Activated gamma-delta T cell treated with Interleukin-2 at 50 U/mL for 16 hours (primary cell): ENCODE measurements around the gene MFAP4.
"Not testable (repeated sequence)": the region's sequence is repeated elsewhere in the genome, so short reads cannot be mapped to it uniquely, and the experiment has no call there.

ENCODE experiments used
- DNase-seq: peaks from one replicate; pipeline ENCODE4 v3.0.0-alpha.2; 2020

Gene MFAP4

DNA sequence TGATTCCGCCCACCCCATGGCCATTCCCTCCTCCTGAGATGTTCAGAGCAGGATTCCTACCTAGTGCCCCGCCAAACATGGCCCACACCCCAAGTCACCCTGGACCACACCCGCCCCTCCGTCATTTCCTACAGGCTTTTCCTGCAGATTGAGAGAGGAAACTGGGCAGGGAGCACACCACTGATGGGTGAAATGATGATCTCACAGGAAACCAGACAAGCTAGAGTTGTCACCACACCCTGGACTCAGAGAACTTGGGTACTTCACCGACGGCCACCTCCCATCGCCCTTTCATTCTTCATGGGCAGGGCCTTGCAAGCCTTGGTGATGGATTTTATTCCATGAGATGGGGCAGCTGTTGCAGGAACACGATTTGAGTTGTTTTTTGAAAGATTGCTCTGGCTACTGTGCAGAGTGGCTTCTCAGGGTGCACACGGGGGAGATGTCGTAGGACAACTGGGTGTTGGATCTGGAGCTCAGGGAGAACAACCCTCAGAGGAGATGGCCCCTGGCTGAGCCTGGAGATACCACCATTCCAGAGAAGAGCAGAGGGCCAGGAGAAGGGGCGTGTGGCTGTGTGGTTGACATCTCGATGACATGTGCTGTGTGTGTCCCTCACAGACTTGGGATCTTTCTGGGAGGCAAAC is 17.0 kb downstream of the MFAP4 start:
- DNase-seq = no peak

DNA sequence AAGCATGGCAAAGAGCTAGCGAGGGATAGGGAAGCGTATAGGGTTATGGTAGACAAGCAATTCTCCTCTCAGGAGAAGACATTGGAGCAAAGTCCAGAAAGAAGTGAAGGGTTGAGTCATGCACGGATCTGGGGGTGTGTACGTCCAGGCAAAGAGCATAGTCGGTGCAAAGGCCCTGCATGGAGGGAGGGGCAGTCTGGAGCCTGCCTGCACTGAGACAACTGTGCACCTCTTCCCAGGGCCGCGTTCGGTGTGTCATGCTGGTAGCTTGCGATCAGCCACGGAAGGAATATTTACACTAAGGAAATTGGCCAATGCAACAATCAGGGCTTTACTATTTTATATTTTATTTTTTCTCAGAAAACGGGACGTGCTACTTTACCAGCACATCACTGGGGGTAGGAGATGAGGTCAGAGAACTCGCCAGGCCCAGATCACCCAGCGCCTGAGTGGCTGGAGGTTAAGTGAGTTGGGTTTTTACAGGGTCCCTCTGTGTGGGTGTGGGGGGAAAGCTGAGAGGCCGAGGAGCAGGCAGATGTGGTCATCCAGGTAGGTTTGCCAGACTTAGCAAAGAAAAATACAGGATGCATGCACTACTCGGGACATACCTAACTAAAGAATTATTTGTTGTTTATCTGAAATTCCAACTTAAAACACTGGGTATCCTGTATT is 17.7 kb downstream of the MFAP4 start:
- no peak for DNase-seq

DNA sequence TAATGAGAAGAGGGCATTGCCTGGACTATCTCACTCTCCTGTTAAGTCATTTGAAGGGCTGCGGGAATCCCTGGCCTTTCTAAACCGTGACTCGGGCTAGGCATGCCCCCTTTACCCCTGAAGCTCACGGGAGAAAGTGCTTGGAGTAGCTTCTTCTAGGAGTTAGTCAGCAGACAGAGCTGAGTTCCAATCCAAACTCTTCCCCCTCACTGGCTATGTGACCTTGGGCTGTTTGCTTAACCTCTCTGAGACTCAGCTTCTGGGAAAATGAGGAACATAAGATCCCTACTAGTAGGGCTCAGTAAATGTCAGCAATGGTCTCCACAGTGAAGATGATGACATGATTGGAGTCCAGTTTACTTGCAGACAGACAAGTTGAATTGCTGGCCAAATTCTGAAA is 18.8 kb downstream of the MFAP4 start:
- no peak for DNase-seq

DNA sequence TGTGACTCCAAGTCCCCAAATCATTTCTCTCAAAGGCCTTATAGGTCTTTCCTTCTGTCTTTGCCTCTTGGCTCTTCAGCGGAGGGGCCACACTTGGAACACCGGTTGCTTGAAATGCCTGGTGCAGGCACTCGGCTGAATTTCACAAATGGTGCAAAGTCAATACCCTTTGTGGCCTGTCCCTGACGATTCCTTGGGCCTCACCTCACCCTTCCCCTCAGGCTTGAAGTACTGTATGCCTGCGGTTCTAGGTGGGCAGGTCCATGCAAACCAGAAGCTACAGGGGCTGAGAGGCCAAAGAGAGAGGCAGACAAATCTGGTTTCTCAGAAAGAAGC is 20.4 kb downstream of the MFAP4 start:
- DNase-seq = no peak

DNA sequence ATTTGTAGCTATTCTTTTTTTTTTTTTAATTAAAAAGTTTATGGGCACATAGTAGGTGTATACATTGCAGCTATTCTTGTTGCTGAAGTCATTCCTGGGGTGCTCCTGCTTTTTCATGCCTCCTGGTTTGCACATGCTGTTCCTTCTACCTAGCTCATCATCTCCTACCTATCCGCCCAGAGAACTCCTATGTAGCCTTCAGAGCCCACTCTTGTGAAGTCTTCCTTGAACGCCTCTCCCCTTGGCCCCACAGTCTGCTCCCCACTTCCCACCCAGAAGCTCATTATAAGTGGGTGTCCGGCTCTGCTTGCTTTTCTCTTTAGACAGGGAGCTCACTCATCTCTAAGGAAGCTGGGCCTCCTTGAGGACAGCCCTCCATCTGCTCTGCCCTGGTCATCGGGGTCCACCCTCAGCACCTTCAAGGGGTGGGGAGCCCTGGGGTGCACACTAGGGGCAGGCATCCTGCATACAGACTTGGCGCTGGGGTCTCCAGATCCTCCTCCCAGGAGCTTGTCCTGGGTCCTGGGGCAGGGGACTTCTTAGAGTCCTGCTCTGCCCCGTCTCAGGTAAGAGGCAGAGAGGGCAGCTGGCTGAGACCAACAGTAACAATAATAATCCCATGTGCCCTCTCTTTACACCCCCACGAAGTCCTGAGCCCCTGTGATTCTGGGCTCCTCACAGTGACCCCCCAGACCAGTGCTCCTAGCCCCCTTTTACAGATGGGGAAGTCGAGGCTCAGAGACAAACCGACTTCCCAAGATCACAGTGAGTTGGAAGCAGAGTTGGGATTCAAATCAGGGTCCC is 21.0 kb downstream of the MFAP4 start:
- DNase-seq = no peak

DNA sequence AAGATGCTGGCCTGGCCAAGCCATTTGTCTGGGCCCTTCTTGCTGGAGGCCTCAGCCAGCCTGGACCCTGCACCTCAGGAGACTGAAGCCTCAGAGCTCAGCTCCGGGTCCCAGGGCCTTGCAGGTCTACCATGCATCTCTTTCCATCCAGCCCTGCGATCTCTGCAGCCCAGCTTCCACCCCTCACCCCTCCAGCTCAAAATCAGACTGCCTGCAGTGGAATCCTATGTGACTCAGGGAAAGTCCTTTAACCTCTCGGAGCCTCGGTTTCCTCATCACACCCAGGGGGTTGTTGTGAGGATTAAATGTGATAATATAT is 21.5 kb downstream of the MFAP4 start:
- DNase-seq = no peak

DNA sequence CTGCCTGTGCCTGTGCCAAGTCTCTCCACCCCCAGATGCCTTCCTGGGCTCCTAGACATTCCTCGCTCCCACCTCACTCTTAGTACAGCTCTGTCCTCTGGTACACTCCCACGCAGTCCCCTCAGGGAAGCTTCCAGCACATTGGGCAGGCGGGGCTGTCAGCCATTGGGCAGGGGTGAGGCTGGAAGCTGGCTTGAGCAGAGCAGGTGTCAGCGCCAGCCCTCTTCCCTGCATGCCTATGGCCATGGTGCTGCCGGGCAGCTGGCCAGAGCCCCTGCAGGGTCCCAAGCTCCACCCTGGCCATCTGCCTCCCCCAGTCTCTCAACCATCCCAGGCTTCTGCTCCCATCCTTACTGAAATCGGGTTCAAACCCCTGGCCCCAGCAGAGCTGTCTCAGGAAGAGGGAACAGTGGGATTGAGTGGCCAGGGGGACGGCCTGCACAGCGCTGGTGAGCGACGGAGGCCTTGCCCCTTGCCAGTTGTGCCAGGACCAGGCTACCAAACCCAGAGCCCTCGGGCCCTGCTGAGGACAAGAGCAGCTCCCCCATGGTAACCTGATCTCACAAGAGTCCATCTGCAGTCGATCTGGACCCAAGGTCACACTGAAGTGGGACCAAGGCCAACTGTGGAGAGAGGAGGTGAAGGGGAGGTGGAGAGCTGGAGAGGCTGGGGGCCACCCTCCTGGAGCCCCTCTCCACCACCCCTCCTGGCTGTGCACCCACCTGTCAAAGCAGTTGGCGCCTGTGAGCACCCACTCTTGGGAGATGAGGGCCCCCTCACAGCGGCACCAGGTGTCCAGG is 22.1 kb downstream of the MFAP4 start:
- DNase-seq = no peak

DNA sequence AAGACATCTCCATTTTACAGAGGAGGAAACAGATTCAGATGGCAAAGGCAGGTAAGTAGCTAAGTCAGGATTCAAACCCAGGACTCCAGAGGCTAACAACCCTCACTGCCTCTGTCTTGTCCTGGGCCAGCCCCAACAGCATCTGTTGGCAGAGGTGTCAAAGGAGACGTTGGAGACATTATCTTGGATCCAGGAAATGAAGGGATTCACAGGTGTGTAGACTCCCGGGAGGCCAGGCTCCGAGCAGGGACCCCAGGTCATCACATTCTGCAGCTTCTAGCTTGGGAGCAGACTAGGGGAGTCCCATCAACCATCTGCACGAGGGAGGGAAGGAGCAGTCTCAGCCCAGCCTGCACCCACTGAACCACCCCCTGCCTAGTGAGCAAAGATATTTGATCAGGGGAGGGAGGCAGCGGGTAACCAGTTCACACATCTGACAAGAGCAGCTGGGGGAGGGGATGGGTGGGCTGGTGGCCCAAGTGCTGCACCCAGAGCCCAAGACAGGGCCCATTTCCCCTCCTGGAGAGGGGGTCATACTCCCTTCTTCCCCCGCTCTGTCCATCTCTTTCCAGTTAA is 23.4 kb downstream of the MFAP4 start:
- no peak for DNase-seq

DNA sequence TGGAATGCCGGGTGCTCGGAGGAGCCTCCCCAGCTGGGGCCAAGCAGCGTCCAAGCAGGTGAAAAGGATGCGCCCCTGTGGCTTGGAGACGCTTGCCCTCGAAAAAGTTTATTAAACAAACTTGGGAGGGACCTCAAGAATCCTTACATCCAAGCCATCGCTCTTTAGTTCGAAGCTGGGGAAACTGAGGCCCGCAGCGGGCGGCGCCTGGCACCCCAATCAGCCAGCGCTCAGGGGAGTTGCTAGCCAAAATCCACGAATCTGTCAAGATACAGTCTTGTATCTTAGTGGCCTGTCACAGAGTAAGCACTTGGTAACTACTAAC is 23.9 kb downstream of the MFAP4 start:
- no peak for DNase-seq

DNA sequence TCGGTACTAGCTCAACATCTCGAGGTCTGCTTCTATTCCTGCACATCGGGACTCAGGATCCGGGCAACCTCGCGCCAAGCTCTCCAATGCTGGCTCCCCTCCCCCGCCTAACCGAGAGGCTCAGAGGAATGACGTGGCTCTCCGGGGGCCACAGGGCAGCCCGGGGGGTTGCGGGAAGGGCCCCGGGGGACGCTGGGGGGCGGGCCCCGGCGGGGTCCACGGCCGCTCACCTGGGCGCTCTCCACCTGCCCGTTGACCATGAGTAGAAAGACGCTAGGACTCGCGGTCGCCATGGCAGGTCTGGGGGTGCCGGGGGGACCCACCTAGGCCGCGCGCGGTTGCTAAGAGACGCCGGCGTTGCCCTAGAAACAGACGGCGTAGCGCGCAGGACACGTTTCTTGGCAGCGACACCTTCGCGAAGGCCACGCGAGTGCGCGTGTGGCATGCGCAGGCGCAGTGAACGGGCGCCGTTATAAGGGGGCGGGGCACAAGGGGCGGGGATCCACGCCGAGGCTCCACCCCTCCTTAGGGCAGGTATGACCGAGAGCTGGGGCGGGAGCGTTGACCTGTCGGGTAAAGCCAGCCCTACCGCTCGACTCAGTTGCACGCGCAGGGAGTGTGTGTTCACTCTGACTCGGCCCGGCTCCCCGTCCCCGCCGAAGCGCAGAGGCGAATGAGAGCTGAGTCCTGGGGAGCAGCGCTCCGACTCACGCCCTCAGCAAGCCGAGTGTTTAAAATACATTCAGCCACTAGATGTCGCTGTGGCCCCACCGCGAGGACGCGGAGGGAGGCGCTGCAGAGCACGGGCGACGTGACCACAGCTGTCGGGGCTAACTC is 24.5 kb downstream of the MFAP4 start, which contains the start of gene B9D1:
Gene B9D1 (minus strand): TSS at position 447 of the 837 bp plus-strand sequence. CDS start 154 bp downstream, at position 293.
- DNase-seq = peak; percentile 92

DNA sequence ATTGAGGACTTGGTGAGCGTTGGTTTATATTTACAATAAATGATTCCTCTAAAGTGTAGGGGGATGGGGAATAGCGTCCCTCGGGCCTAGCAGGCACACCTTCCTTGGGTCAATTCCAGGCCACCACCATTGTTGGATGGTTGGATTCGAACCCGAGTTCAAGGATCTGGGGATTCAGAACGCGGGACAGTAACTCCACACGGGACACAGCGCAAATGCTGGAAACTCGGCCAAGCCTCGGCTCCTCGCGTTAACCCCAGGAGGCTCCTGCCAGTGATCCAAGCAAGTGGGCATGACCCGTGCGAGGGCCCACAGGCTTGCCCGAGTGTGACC is 25.1 kb downstream of the MFAP4 start:
- no peak for DNase-seq

DNA sequence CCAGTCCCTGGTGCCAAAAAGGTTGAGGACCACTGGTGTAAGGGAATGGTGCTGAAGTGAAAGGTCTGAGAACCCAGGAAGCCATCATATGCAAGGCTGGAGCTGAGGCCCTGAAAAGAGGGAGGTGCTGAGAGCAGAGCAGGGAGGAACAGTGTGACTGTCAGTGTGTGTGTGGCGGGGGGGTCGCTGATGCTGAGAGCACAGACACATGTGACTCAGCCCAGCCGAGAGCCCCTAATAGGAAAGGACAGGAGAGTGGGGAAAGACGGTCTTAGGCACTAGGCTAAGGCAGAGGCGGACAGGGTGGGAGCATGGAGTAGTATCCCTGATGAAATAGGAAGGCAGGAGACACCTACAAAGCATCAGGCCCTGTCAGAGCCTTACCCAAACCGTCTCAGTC is 25.7 kb downstream of the MFAP4 start:
- DNase-seq = no peak

DNA sequence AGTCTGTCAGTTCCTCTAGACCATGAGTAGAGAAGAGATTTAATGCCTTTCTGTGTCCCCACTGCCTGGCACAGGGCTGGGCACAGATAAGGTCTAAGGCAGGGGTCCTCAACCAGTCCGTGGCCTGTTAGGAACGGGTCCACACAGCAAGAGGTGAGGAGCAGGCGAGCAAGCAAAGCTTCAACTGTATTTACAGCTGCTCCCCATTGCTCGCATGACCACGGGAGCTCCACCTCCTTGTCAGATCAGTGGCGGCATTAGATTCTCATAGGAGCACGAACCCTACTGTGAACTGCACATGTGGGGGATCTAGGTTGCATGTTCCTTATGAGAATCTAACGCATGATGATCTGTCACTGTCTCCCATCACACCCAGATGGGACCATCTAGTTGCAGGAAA is 26.2 kb downstream of the MFAP4 start:
- no peak for DNase-seq

DNA sequence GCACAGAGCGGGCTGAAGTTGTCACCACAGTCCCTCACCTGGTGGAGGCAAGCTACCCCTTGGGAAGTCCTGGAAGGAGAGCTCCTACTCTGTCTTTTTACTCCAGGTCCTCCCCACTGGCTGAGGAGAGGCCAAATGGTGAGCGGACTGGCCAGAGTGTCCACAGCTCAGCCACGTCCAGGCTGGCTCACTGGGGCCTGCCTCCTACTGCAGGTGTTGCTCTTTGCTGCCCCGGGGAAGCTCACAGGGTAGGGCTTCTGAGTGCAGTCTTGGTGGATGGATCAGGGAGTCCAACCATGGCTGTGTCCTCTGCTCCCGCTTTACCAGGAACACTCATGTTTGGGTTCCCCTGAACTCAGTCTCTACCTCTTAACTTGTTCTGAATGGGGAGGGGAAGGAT is 27.1 kb downstream of the MFAP4 start:
- DNase-seq = no peak

DNA sequence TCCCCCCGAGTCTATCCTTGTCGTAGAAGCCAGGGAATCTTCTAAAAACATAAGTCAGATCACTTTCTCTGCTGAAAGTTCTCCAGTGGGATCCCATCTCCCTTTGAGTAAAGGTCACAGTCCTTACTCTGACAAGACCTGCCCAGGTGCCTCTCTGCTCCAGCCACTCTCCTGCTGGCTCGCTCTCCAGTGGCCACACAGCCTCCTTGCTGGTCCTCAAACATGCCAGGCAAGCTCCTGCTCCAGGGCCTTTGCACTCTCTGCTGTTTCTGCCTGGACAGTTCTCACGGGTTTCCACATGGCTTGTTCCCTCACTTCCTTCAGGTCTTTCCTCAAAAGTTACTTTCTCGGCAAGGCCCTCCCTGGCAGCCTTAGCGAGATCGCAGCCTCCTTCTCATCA is 27.8 kb downstream of the MFAP4 start:
- no peak for DNase-seq

DNA sequence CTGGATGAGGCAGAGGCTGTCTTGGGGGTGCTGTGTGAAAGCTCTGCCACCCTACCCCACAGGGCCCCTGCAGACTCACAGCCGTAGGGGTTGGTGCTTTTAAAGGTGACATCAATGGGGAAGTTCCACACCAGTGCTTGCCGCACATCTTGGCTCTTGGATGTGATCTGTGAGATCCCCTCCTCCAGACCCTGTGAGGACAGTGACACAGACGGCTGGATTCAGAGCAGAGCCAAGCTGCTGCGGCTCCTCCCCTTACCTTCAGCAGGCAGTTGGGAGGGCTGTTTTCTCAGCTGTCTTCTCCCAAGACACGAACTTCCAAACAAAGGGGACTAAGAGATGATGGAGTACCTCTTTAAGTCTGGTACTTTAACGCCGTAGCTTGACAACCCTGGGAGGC is 29.2 kb downstream of the MFAP4 start:
- DNase-seq = no peak

DNA sequence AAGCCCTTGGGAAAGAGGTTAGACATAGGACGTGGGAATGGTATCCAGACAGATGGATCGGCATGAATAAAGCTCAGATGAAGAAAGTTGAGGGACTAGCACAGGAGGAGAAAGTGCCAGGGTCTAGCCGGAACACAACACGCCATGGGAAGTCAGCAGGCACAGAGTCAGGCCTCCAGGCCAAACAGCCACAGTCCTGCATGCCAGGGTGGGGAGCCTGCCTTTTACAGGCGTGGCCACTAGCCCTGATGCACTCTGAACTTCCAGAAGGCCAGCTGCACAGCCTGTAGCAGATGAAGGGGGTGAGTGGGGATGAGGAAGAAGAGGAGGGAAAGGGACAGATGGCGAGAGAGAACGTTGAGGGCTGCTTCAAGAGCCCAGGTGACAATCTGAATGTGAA is 29.6 kb downstream of the MFAP4 start:
- DNase-seq = no peak

DNA sequence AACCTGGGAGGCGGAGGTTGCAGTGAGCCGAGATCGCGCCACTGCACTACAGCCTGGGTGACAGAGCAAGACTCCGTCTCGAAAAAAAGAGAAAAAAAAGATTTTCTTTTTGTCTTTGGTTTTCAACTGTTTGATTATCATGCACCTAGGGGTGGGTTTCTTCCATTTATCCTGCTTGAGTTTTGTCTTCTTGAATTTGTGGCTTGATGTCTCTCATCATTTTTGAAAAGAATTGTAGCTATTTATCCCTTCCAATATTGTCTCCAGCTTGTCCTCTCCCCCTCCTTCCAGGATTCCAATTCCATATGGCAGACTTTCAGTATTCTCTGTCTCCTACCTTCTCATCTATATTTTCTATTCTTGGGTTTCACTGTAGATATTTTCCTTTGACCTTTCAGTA is 32.2 kb downstream of the MFAP4 start:
- no peak for DNase-seq

DNA sequence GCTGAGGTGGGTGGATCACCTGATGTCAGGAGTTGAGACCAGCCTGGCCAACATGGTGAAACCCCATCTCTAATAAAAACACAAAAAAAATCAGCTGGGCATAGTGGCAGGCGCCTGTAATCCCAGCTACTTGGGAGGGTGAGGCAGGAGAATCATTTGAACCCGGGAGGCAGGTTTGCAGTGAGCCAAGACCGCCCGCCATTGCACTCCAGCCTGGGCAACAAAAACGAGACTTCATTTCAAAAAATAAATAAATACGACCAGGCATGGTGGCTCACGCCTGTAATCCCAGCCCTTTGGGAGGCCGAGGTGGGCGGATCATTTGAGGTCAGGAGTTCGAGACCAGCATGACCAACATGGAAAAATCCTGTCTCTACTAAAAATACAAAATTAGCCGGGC is 33.6 kb downstream of the MFAP4 start:
- not testable (repeated sequence) for DNase-seq

DNA sequence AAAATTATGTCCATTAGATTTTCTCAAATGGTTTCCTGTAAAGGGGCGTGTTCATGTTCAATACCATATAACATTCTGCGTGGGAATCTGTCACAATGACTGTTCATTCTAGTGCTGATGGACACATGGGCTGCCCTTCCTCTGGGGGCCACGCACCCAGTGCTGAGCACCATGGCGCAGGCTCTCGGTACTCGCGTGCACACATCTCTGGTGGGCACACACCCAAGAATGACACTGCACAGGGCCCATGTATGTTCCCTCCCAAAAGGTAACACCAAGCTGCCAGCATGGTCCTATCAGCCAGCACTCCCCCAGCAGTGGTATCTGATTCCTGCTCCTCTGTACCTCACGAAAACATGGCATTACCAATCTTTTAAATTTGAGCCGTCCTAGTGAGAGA is 38.2 kb downstream of the MFAP4 start:
- no peak for DNase-seq

DNA sequence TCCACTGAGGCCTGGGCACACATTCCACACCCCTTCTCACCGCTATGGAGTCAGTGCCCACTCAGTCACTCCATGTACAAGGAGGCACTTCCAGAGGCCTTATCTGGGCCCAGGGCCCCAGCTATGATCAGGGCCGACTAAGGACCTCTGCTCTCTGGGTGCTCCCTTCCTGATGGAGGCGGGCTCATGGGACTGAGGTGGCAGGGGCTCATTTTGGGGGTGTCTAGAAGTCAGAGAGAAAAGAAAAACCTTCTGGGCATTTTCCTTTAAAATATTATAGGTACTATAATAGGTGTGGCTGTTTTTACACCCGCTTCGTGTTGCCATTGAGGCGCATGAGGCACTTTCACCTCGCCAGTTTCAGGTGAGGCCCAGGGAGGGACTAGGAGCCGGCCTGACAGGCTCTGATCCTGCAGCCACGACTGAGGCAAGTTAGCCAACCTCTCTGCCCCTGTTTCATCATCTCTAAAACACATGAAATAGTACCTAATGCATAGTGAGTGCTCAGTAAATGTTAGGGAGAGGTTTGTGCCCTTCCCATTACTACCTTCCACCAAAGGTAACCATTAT is 38.8 kb downstream of the MFAP4 start:
- no peak for DNase-seq
